OCI-LY1 (cell line): ENCODE measurements around the gene KCNK3.

Experiments used
- EZH2 ChIP-seq: fragments of 200-600 bp; sonication (generic), shearing (Covaris generic); IDR thresholded peaks from 2 replicates; pipeline ENCODE4 v1.8.0; 2017; ENCODE audit warnings: borderline replicate concordance, mixed run types, mild to moderate bottlenecking, antibody characterized with exemption, low read length, moderate library complexity, mixed read lengths
- TF ChIP-seq, protein P1 (sequence below): fragments of 200-600 bp; sonication (generic), shearing (Covaris generic); IDR thresholded peaks from 2 replicates; pipeline ENCODE4 v1.5.1; 2017; ENCODE audit warnings: mild to moderate bottlenecking, antibody characterized with exemption, low read length, moderate library complexity, mixed read lengths

- TF ChIP-seq, protein P1, sequence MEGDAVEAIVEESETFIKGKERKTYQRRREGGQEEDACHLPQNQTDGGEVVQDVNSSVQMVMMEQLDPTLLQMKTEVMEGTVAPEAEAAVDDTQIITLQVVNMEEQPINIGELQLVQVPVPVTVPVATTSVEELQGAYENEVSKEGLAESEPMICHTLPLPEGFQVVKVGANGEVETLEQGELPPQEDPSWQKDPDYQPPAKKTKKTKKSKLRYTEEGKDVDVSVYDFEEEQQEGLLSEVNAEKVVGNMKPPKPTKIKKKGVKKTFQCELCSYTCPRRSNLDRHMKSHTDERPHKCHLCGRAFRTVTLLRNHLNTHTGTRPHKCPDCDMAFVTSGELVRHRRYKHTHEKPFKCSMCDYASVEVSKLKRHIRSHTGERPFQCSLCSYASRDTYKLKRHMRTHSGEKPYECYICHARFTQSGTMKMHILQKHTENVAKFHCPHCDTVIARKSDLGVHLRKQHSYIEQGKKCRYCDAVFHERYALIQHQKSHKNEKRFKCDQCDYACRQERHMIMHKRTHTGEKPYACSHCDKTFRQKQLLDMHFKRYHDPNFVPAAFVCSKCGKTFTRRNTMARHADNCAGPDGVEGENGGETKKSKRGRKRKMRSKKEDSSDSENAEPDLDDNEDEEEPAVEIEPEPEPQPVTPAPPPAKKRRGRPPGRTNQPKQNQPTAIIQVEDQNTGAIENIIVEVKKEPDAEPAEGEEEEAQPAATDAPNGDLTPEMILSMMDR = no peak
- no peak for TF ChIP-seq EZH2
These were observed 47.0 kb downstream of the KCNK3 start for GRCh38 chr2:26739514-26739913.
